ENCODE results near the gene STRA6. TPM values are rescaled to one million over a fixed set of nuclear protein-coding genes. Genes with fewer than 3 reads are reported as not detected.

STRA6 gene
- total and polyA plus RNA-seq, 4 donors, result 0.16 to 0.51 (median 0.49) TPM; not detected in 1

GRCh38 chr15:74231475-74231874 lies 28.9 kb upstream of the STRA6 start:
- ATAC-seq (ENCODE audit: low FRiP score), result no peak
- Histone ChIP-seq H3K4me1 (ENCODE audit: control insufficient read depth in 1 of 2, insufficient read depth in 2 of 2, low read length in 2 of 2) (no peaks in the 10 kb centered on the region), H3K27me3 (ENCODE audit: control insufficient read depth in 1 of 2, insufficient read depth in 2 of 2, low read length in 1 of 2) (no peaks in the 10 kb centered on the region), H3K36me3 (ENCODE audit: control insufficient read depth in 1 of 2, insufficient read depth in 2 of 2, low read length in 1 of 2) (no peaks in the 10 kb centered on the region), H3K27ac (ENCODE audit: low read depth in 1 of 2, low read length in 2 of 2) (no peak overlapping the region), H3K4me3 (ENCODE audit: low read length in 2 of 2) (no peak overlapping the region), H3K9me3 (ENCODE audit: control insufficient read depth, low read length) (no peaks in the 10 kb centered on the region)
- intact Hi-C loops (cut with DNase I), result loop anchor here in 1 of 2 donors (10.0 kb wide), 1 partner anchor 187 kb away; no protein-coding TSS in a partner anchor
- WGBS, 2 donors, result 90 to 92% methylated on average over 10 of the region's 10 CpGs
- no peak for DNase-seq

GRCh38 chr15:74229686-74230085 lies 27.1 kb upstream of the STRA6 start:
- DNase-seq, result no peak
- ATAC-seq (ENCODE audit: low FRiP score), result no peak
- no peaks in the 10 kb centered on the region for H3K27me3 ChIP-seq (ENCODE audit: control insufficient read depth in 1 of 2, insufficient read depth in 2 of 2, low read length in 1 of 2)
- 96% methylated on average over 3 of the region's 3 CpGs for WGBS, 2 donors
- no peak overlapping the region for H3K4me3 ChIP-seq (ENCODE audit: low read length in 2 of 2)
- H3K27ac ChIP-seq (ENCODE audit: low read depth in 1 of 2, low read length in 2 of 2), result no peak overlapping the region
- intact Hi-C loops (cut with DNase I), result loop anchor here in 1 of 2 donors (10.0 kb wide), 1 partner anchor 185 kb away; no protein-coding TSS in a partner anchor
- no peaks in the 10 kb centered on the region for H3K36me3 ChIP-seq (ENCODE audit: control insufficient read depth in 1 of 2, insufficient read depth in 2 of 2, low read length in 1 of 2)
- no peaks in the 10 kb centered on the region for H3K9me3 ChIP-seq (ENCODE audit: control insufficient read depth, low read length)
- H3K4me1 ChIP-seq (ENCODE audit: control insufficient read depth in 1 of 2, insufficient read depth in 2 of 2, low read length in 2 of 2), result no peaks in the 10 kb centered on the region

- H3K27ac ChIP-seq (ENCODE audit: low read depth in 1 of 2, low read length in 2 of 2), result no peak overlapping the region
- DNase-seq (no peak), ATAC-seq (ENCODE audit: low FRiP score) (no peak)
- no peaks in the 10 kb centered on the region for H3K27me3 ChIP-seq (ENCODE audit: control insufficient read depth in 1 of 2, insufficient read depth in 2 of 2, low read length in 1 of 2)
- no peaks in the 10 kb centered on the region for H3K4me1 ChIP-seq (ENCODE audit: control insufficient read depth in 1 of 2, insufficient read depth in 2 of 2, low read length in 2 of 2)
- H3K9me3 ChIP-seq (ENCODE audit: control insufficient read depth, low read length), result no peaks in the 10 kb centered on the region
- no peak overlapping the region for H3K4me3 ChIP-seq (ENCODE audit: low read length in 2 of 2)
- H3K36me3 ChIP-seq (ENCODE audit: control insufficient read depth in 1 of 2, insufficient read depth in 2 of 2, low read length in 1 of 2), result no peaks in the 10 kb centered on the region
- 24 to 30% methylated on average over 17 of the region's 17 CpGs for WGBS, 2 donors
- intact Hi-C loops (cut with DNase I), result no loop called here
Observed at GRCh38 chr15:74228723-74229081, 26.1 kb upstream of the STRA6 start.

- 32 to 38% methylated on average over 11 of the region's 11 CpGs for WGBS, 2 donors
- Histone ChIP-seq H3K27ac (ENCODE audit: low read depth in 1 of 2, low read length in 2 of 2) (no peak overlapping the region), H3K4me1 (ENCODE audit: control insufficient read depth in 1 of 2, insufficient read depth in 2 of 2, low read length in 2 of 2) (no peaks in the 10 kb centered on the region), H3K9me3 (ENCODE audit: control insufficient read depth, low read length) (no peaks in the 10 kb centered on the region), H3K4me3 (ENCODE audit: low read length in 2 of 2) (no peak overlapping the region), H3K36me3 (ENCODE audit: control insufficient read depth in 1 of 2, insufficient read depth in 2 of 2, low read length in 1 of 2) (no peaks in the 10 kb centered on the region), H3K27me3 (ENCODE audit: control insufficient read depth in 1 of 2, insufficient read depth in 2 of 2, low read length in 1 of 2) (no peaks in the 10 kb centered on the region)
- ATAC-seq (ENCODE audit: low FRiP score) (peak; percentile 24), DNase-seq (no peak)
- intact Hi-C loops (cut with DNase I), result no loop called here
Observed at GRCh38 chr15:74227968-74228722, 25.6 kb upstream of the STRA6 start.

- Histone ChIP-seq H3K4me3 (ENCODE audit: low read length in 2 of 2) (no peak overlapping the region), H3K36me3 (ENCODE audit: control insufficient read depth in 1 of 2, insufficient read depth in 2 of 2, low read length in 1 of 2) (no peaks in the 10 kb centered on the region), H3K27ac (ENCODE audit: low read depth in 1 of 2, low read length in 2 of 2) (no peak overlapping the region), H3K27me3 (ENCODE audit: control insufficient read depth in 1 of 2, insufficient read depth in 2 of 2, low read length in 1 of 2) (no peaks in the 10 kb centered on the region), H3K4me1 (ENCODE audit: control insufficient read depth in 1 of 2, insufficient read depth in 2 of 2, low read length in 2 of 2) (no peaks in the 10 kb centered on the region), H3K9me3 (ENCODE audit: control insufficient read depth, low read length) (no peaks in the 10 kb centered on the region)
- no peak for ATAC-seq (ENCODE audit: low FRiP score)
- WGBS, 2 donors, result 94 to 96% methylated on average over 10 of the region's 10 CpGs
- no peak for DNase-seq
- intact Hi-C loops (cut with DNase I), result no loop called here
Observed at GRCh38 chr15:74226761-74227540, 24.4 kb upstream of the STRA6 start.

- Histone ChIP-seq H3K4me3 (ENCODE audit: low read length in 2 of 2) (no peak overlapping the region), H3K4me1 (ENCODE audit: control insufficient read depth in 1 of 2, insufficient read depth in 2 of 2, low read length in 2 of 2) (no peaks in the 10 kb centered on the region), H3K36me3 (ENCODE audit: control insufficient read depth in 1 of 2, insufficient read depth in 2 of 2, low read length in 1 of 2) (no peaks in the 10 kb centered on the region), H3K27me3 (ENCODE audit: control insufficient read depth in 1 of 2, insufficient read depth in 2 of 2, low read length in 1 of 2) (no peaks in the 10 kb centered on the region), H3K27ac (ENCODE audit: low read depth in 1 of 2, low read length in 2 of 2) (no peak overlapping the region), H3K9me3 (ENCODE audit: control insufficient read depth, low read length) (no peaks in the 10 kb centered on the region)
- 85 to 87% methylated on average over 5 of the region's 5 CpGs for WGBS, 2 donors
- intact Hi-C loops (cut with DNase I), result no loop called here
- ATAC-seq (ENCODE audit: low FRiP score), result no peak
- DNase-seq, result no peak
Observed at GRCh38 chr15:74225928-74226327, 23.3 kb upstream of the STRA6 start.

- WGBS, 2 donors, result 61 to 69% methylated on average over 25 of the region's 25 CpGs
- DNase-seq (no peak), ATAC-seq (ENCODE audit: low FRiP score) (no peak)
- Histone ChIP-seq H3K36me3 (ENCODE audit: control insufficient read depth in 1 of 2, insufficient read depth in 2 of 2, low read length in 1 of 2) (no peaks in the 10 kb centered on the region), H3K9me3 (ENCODE audit: control insufficient read depth, low read length) (no peaks in the 10 kb centered on the region), H3K27me3 (ENCODE audit: control insufficient read depth in 1 of 2, insufficient read depth in 2 of 2, low read length in 1 of 2) (no peaks in the 10 kb centered on the region), H3K4me3 (ENCODE audit: low read length in 2 of 2) (no peak overlapping the region), H3K4me1 (ENCODE audit: control insufficient read depth in 1 of 2, insufficient read depth in 2 of 2, low read length in 2 of 2) (no peaks in the 10 kb centered on the region), H3K27ac (ENCODE audit: low read depth in 1 of 2, low read length in 2 of 2) (no peak overlapping the region)
- intact Hi-C loops (cut with DNase I), result no loop called here
Observed at GRCh38 chr15:74222240-74223119, 19.9 kb upstream of the STRA6 start.

GRCh38 chr15:74221399-74222239 lies 19.0 kb upstream of the STRA6 start:
- intact Hi-C loops (cut with DNase I), result no loop called here
- Histone ChIP-seq H3K27me3 (ENCODE audit: control insufficient read depth in 1 of 2, insufficient read depth in 2 of 2, low read length in 1 of 2) (no peaks in the 10 kb centered on the region), H3K36me3 (ENCODE audit: control insufficient read depth in 1 of 2, insufficient read depth in 2 of 2, low read length in 1 of 2) (no peaks in the 10 kb centered on the region), H3K9me3 (ENCODE audit: control insufficient read depth, low read length) (no peaks in the 10 kb centered on the region), H3K27ac (ENCODE audit: low read depth in 1 of 2, low read length in 2 of 2) (no peak overlapping the region), H3K4me1 (ENCODE audit: control insufficient read depth in 1 of 2, insufficient read depth in 2 of 2, low read length in 2 of 2) (no peaks in the 10 kb centered on the region), H3K4me3 (ENCODE audit: low read length in 2 of 2) (no peak overlapping the region)
- WGBS, 2 donors, result 59 to 71% methylated on average over 12 of the region's 12 CpGs
- DNase-seq (no peak), ATAC-seq (ENCODE audit: low FRiP score) (no peak)
